WTC11 (cell line): ENCODE data around the gene FSTL4. TPM values are rescaled to one million over a fixed set of nuclear protein-coding genes. Genes with fewer than 3 reads are reported as not detected.

Source experiments
- ATAC-seq: fragments of 200-7000 bp; cut with Tn5 transposase; 2 replicates; pipeline ENCODE4 v1.10.0; 2021; ENCODE audit warnings: mild to moderate bottlenecking, moderate library complexity
- CTCF ChIA-PET: fragments of 300-600 bp; sonication (Branson Sonifier 250); formaldehyde crosslinking; loops from one replicate; lab custom pipeline; 2021; ENCODE audit warnings: antibody characterized with exemption; lab: Charles Lee
- POLR2A ChIA-PET: fragments of 350-600 bp; sonication (Branson Sonifier 250); formaldehyde crosslinking; loops from one replicate; lab custom pipeline; 2021; ENCODE audit warnings: antibody characterized with exemption; lab: Charles Lee
- DNase-seq: peaks from one replicate; pipeline ENCODE4 v3.0.0; 2021; ENCODE audit warnings: low spot score
- H3K27ac Mint-ChIP-seq: 2 replicates; pipeline ENCODE4 v1.8.0; 2021; ENCODE audit warnings: mixed read lengths
- H3K27me3 Mint-ChIP-seq: 2 replicates; pipeline ENCODE4 v1.8.0; 2021; ENCODE audit warnings: low read depth, mild to moderate bottlenecking, moderate library complexity, mixed read lengths
- H3K36me3 Mint-ChIP-seq: 2 replicates; pipeline ENCODE4 v1.8.0; 2021; ENCODE audit warnings: mixed read lengths
- H3K4me1 Mint-ChIP-seq: 2 replicates; pipeline ENCODE4 v1.8.0; 2022; ENCODE audit warnings: mixed read lengths
- H3K4me3 Mint-ChIP-seq: 2 replicates; pipeline ENCODE4 v1.8.0; 2021; ENCODE audit warnings: mild to moderate bottlenecking, moderate library complexity, mixed read lengths
- H3K9me3 Mint-ChIP-seq: 2 replicates; pipeline ENCODE4 v1.8.0; 2021; ENCODE audit warnings: mixed read lengths
- CBFB ChIP-seq: sonication (generic); formaldehyde crosslinking; IDR thresholded peaks from 2 replicates; pipeline ENCODE4 v1.8.1; 2022; ENCODE audit warnings: mild to moderate bottlenecking, low read depth, missing genetic modification reagents
- CDX4 ChIP-seq: fragments of 250-450 bp; sonication (Bioruptor Pico); IDR thresholded peaks from 2 replicates; pipeline ENCODE4 v1.9.0; 2021; ENCODE audit warnings: moderate library complexity, mild to moderate bottlenecking, inconsistent platforms, borderline replicate concordance
- ETV6 ChIP-seq: sonication (generic); formaldehyde crosslinking; IDR thresholded peaks from 2 replicates; pipeline ENCODE4 v1.8.1; 2022; ENCODE audit warnings: mild to moderate bottlenecking, missing genetic modification reagents
- GABPB1 ChIP-seq: sonication (generic); formaldehyde crosslinking; IDR thresholded peaks from 2 replicates; pipeline ENCODE4 v1.8.1; 2023; ENCODE audit warnings: mild to moderate bottlenecking, missing genetic modification reagents
- IRF1 ChIP-seq: sonication (generic); formaldehyde crosslinking; IDR thresholded peaks from 2 replicates; pipeline ENCODE4 v1.8.0; 2023; ENCODE audit warnings: missing genetic modification reagents
- IRF2 ChIP-seq: sonication (generic); formaldehyde crosslinking; IDR thresholded peaks from 2 replicates; pipeline ENCODE4 v1.8.0; 2022; ENCODE audit warnings: low read depth, missing genetic modification reagents, borderline replicate concordance
- RORB ChIP-seq: fragments of 250-450 bp; sonication (Bioruptor Pico); IDR thresholded peaks from 2 replicates; pipeline ENCODE4 v1.9.0; 2021; ENCODE audit warnings: mild to moderate bottlenecking
- TEAD1 ChIP-seq: sonication (generic); formaldehyde crosslinking; IDR thresholded peaks from 2 replicates; pipeline ENCODE4 v1.8.0; 2022; ENCODE audit warnings: mild to moderate bottlenecking, missing genetic modification reagents
- USF1 ChIP-seq: sonication (generic); formaldehyde crosslinking; IDR thresholded peaks from 2 replicates; pipeline ENCODE4 v1.8.0; 2022; ENCODE audit warnings: mild to moderate bottlenecking, missing genetic modification reagents
- USF2 ChIP-seq: sonication (generic); formaldehyde crosslinking; IDR thresholded peaks from 2 replicates; pipeline ENCODE4 v1.8.1; 2023; ENCODE audit warnings: mild to moderate bottlenecking, missing genetic modification reagents, moderate library complexity
- ZMAT4 ChIP-seq: fragments of 250-450 bp; sonication (Bioruptor Pico); IDR thresholded peaks from 2 replicates; pipeline ENCODE4 v1.9.0; 2021; ENCODE audit warnings: mild to moderate bottlenecking
- ZNF121 ChIP-seq: sonication (generic); formaldehyde crosslinking; IDR thresholded peaks from 2 replicates; pipeline ENCODE4 v1.8.0; 2023; ENCODE audit warnings: missing genetic modification reagents
- ZNF219 ChIP-seq: sonication (generic); formaldehyde crosslinking; IDR thresholded peaks from 2 replicates; pipeline ENCODE4 v1.8.0; 2023; ENCODE audit warnings: missing genetic modification reagents, mild to moderate bottlenecking, borderline replicate concordance
- ZNF232 ChIP-seq: sonication (generic); formaldehyde crosslinking; IDR thresholded peaks from 2 replicates; pipeline ENCODE4 v1.8.0; 2022; ENCODE audit warnings: mild to moderate bottlenecking, missing genetic modification reagents
- ZNF281 ChIP-seq: sonication (generic); formaldehyde crosslinking; IDR thresholded peaks from 2 replicates; pipeline ENCODE4 v1.8.0; 2023; ENCODE audit warnings: mild to moderate bottlenecking, missing genetic modification reagents
- ZNF512 ChIP-seq: sonication (generic); formaldehyde crosslinking; IDR thresholded peaks from 2 replicates; pipeline ENCODE4 v1.8.1; 2022; ENCODE audit warnings: missing genetic modification reagents, borderline replicate concordance
- total RNA-seq: library from RNA; stranded (reverse); gene quantifications from 3 replicates; pipeline ENCODE4 v1.2.3, GENCODE V29; 2021

The FSTL4 gene
- total RNA-seq, 1 experiment from 2014 or later = 6.1 TPM

- TF ChIP-seq ZNF512 (CRISPR knock-in tag) (no peak), CDX4 (CRISPR knock-in tag) (no peak), GABPB1 (CRISPR knock-in tag) (no peak), RORB (CRISPR knock-in tag) (no peak)
Observed at GRCh38 chr5:133472829-133473228, 139.5 kb downstream of the FSTL4 start (continued).

GRCh38 chr5:133471699-133472098, 140.6 kb downstream of the FSTL4 start:
- ChIA-PET POLR2A (no interaction called here), CTCF (interaction anchor here (0.9 kb wide), 1 partner anchor 48 kb away, joined by 3 read pairs; no protein-coding TSS in a partner anchor)
- DNase-seq (no peak), ATAC-seq (no peak; the same call in 1 of the 2 replicates)
- TF ChIP-seq ETV6 (CRISPR knock-in tag) = no peak
- TF ChIP-seq TEAD1 = no peak
- TF ChIP-seq USF2 = no peak
- no peak for TF ChIP-seq ZMAT4
- TF ChIP-seq IRF1 (CRISPR knock-in tag) = no peak
- no peak for TF ChIP-seq ZNF219 (CRISPR knock-in tag)
- TF ChIP-seq IRF2 = no peak
- no peak for TF ChIP-seq CBFB
- no peak for TF ChIP-seq ZNF512 (CRISPR knock-in tag)
- TF ChIP-seq ZNF232 = no peak
- TF ChIP-seq RORB (CRISPR knock-in tag) = no peak
- TF ChIP-seq ZNF281 = no peak
- no peak for TF ChIP-seq USF1
- no peak for TF ChIP-seq GABPB1 (CRISPR knock-in tag)
- TF ChIP-seq ZNF121 = no peak
- peaks cover 13% of the 10 kb centered on the region for H3K4me1 Mint-ChIP-seq
- H3K27ac Mint-ChIP-seq = no peak overlapping the region
- no peaks in the 10 kb centered on the region for H3K36me3 Mint-ChIP-seq
- H3K4me3 Mint-ChIP-seq = no peak overlapping the region
- no peaks in the 10 kb centered on the region for H3K27me3 Mint-ChIP-seq
- H3K9me3 Mint-ChIP-seq = no peaks in the 10 kb centered on the region
